K562 (cell line): ENCODE results near the gene TMC5. TPM values are rescaled to one million over a fixed set of nuclear protein-coding genes. Genes with fewer than 3 reads are reported as not detected.

ENCODE experiments used
- ATAC-seq: fragments of 200-7000 bp; cut with Tn5 transposase; 3 replicates; pipeline ENCODE4 v1.9.1; 2020; ENCODE audit warnings: moderate library complexity
- BruUV-seq: library from RNA; stranded (reverse); fragments of 400-500 nt; replicated peaks from 2 replicates; lab custom pipeline; 2021; lab: Mats Ljungman, UMichigan
- CTCF ChIA-PET: fragments of 300-600 bp; formaldehyde crosslinking; extraction: SDS; loops from one replicate; lab custom pipeline; 2021; ENCODE audit warnings: low intra/inter-chr PET ratio; lab: Yijun Ruan, JAX
- POLR2A ChIA-PET: fragments of 300-600, 350-650 bp; sonication (Branson Sonifier 250); formaldehyde crosslinking; extraction: SDS; loops from one replicate; lab custom pipeline; 2021; ENCODE audit warnings: antibody characterized with exemption, inconsistent platforms; lab: Yijun Ruan, JAX
- DNase-seq, 4 experiments: peaks; one replicate each; pipeline versions ENCODE4 v3.0.0 to v3.0.0-alpha.2; 2011 to 2018; ENCODE audit warnings: low spot score in 3 of 4, mixed read lengths in 3 of 4; ENCODE audit errors: extremely low read depth in 1 of 4
- FAIRE-seq: peaks from 2 replicates; lab custom pipeline; 2011; peaks lifted over from hg19 to GRCh38; lab: Jason Lieb, UNC
- H2AFZ ChIP-seq: 2 replicates; pipeline ENCODE4 v1.6.0; 2011; ENCODE audit warnings: low read depth, low read length, control low read depth, inconsistent platforms
- H3K27ac ChIP-seq: fragments of 200-600 bp; 3 replicates; pipeline ENCODE4 v1.8.0; 2011; ENCODE audit warnings: low read depth, mild to moderate bottlenecking, control low read depth, inconsistent platforms, low read length, moderate library complexity, mixed read lengths; ENCODE audit errors: extremely low read depth
- H3K27me3 ChIP-seq, 2 experiments: fragments of 300-600 bp in 1 of 2; 2 replicates in 1 of 2; 3 replicates in 1 of 2; pipeline versions ENCODE4 v1.6.0 to v1.8.0; 2011; ENCODE audit warnings: inconsistent platforms in 2 of 2, low read length in 2 of 2, mild to moderate bottlenecking in 1 of 2, mixed read lengths in 1 of 2, moderate library complexity in 1 of 2; ENCODE audit not compliant: control insufficient read depth in 2 of 2, insufficient read depth in 2 of 2
- H3K36me3 ChIP-seq: fragments of 300-600 bp; 3 replicates; pipeline ENCODE4 v1.8.0; 2011; ENCODE audit warnings: mild to moderate bottlenecking, low read length, inconsistent platforms; ENCODE audit not compliant: control insufficient read depth, insufficient read depth
- H3K4me1 ChIP-seq, 2 experiments: fragments of 200-600 bp in 1 of 2; replicated peaks in 1 of 2; 2 replicates in 1 of 2; 3 replicates in 1 of 2; pipeline versions ENCODE4 v1.5.1 to v1.8.0; 2011; ENCODE audit warnings: inconsistent platforms in 2 of 2, low read length in 2 of 2, mild to moderate bottlenecking in 1 of 2, mixed read lengths in 1 of 2, moderate library complexity in 1 of 2; ENCODE audit not compliant: control insufficient read depth in 2 of 2, insufficient read depth in 2 of 2
- H3K4me2 ChIP-seq: 2 replicates; pipeline ENCODE4 v1.6.1; 2011; ENCODE audit warnings: low read length, control low read depth, inconsistent platforms, mixed read lengths; ENCODE audit not compliant: insufficient read depth
- H3K4me3 ChIP-seq: fragments of 200-600 bp; sonication (generic), shearing (Covaris generic); 2 replicates; pipeline ENCODE4 v1.5.1; 2016; ENCODE audit warnings: control low read depth, inconsistent platforms
- H3K79me2 ChIP-seq: fragments of 200-600 bp; 3 replicates; pipeline ENCODE4 v1.8.0; 2011; ENCODE audit warnings: low read length, inconsistent platforms; ENCODE audit not compliant: control insufficient read depth, insufficient read depth
- H3K9ac ChIP-seq, 2 experiments: 2 replicates each; pipeline versions ENCODE4 v1.6.0 to v1.6.1; 2011; ENCODE audit warnings: low read depth in 2 of 2, low read length in 2 of 2, control low read depth in 1 of 2, inconsistent platforms in 1 of 2, mild to moderate bottlenecking in 1 of 2, mixed read lengths in 1 of 2; ENCODE audit not compliant: insufficient read depth in 1 of 2
- H3K9me1 ChIP-seq: one replicate; pipeline ENCODE4 v1.6.0; 2011; ENCODE audit warnings: inconsistent platforms, mild to moderate bottlenecking, low read length, moderate library complexity; ENCODE audit not compliant: control insufficient read depth, insufficient read depth
- H3K9me3 ChIP-seq: replicated peaks from 2 replicates; pipeline ENCODE4 v1.5.1; 2011; ENCODE audit warnings: low read depth, low read length, inconsistent platforms; ENCODE audit not compliant: control insufficient read depth, insufficient read depth
- H4K20me1 ChIP-seq: replicated peaks from 2 replicates; pipeline ENCODE4 v1.6.1; 2011; ENCODE audit warnings: low read length, inconsistent platforms, mixed read lengths; ENCODE audit not compliant: control insufficient read depth, insufficient read depth
- CREBBP ChIP-seq: IDR thresholded peaks from one replicate; pipeline ENCODE4 v1.6.1; 2012; ENCODE audit warnings: low read depth, mild to moderate bottlenecking, control low read depth, inconsistent platforms, low read length
- WGBS: fragments of 100-300 bp; shearing (Covaris generic); methylation state at CpG from one replicate; pipeline ENCODE4 v1.1.6; 2016; ENCODE audit warnings: low coverage, mixed read lengths; ENCODE audit not compliant: insufficient coverage; ENCODE audit errors: missing lambda C conversion rate; 5-methylcytosine and 5-hydroxymethylcytosine counted together
- in situ Hi-C: fragments of 300-500 bp; cut with MboI; formaldehyde crosslinking; loops from 4 replicates; pipeline ENCODE4 v1.15.0; 2018; ENCODE audit warnings: inconsistent platforms, mixed read lengths
- intact Hi-C: fragments of 100-400 bp; cut with micrococcal nuclease; formaldehyde crosslinking; loops from 2 replicates; pipeline ENCODE4 v1.14.2; 2022
- polyA plus RNA-seq, 8 experiments: library from polyadenylated mRNA; depleted of rRNA in 4 of 8; stranded (reverse) in 5 of 8; unstranded in 3 of 8; fragments of >200 nt; fragmentation: Nextera tagmentation in 2 of 8; fragmentation: Illumina TruSeq in 1 of 8; extraction: Ambion mirVana in 2 of 8; extraction: Trizol in 1 of 8; gene quantifications; 2 replicates each; pipeline versions ENCODE4 v1.2.1 to v1.2.3, GENCODE V29; 2011 to 2014; ENCODE audit warnings: inconsistent platforms in 1 of 8, missing spikeins in 1 of 8
- total RNA-seq, 7 experiments: library from RNA; depleted of rRNA in 6 of 7; stranded (reverse); fragments of >200 nt in 6 of 7; fragmentation: Illumina TruSeq in 2 of 7; extraction: Trizol in 2 of 7; gene quantifications; 2 replicates each; pipeline versions ENCODE4 v1.2.1 to v1.2.3, GENCODE V29; 2011 to 2021; ENCODE audit warnings: low replicate concordance in 1 of 7
- TF ChIP-seq, protein P1 (sequence below): fragments of 450-650 bp; formaldehyde crosslinking; IDR thresholded peaks from 2 replicates; pipeline ENCODE4 v1.4.0; 2020; ENCODE audit warnings: mild to moderate bottlenecking, mixed read lengths
- TF ChIP-seq, protein P2 (sequence below): fragments of 250-450 bp; sonication (Bioruptor Pico); IDR thresholded peaks from 2 replicates; pipeline ENCODE4 v1.5.1; 2021; ENCODE audit warnings: mild to moderate bottlenecking

Gene TMC5
- total and polyA plus RNA-seq, 9 of the 15 experiments (the other 6 are each of a cell fraction or from before 2014, with no cell fraction given), result 0.83 to 2.6 (median 1.6) TPM

- POLR2A ChIA-PET, result no interaction called here
- no peak overlapping the region for H3K9ac ChIP-seq
- TF ChIP-seq, protein P1, sequence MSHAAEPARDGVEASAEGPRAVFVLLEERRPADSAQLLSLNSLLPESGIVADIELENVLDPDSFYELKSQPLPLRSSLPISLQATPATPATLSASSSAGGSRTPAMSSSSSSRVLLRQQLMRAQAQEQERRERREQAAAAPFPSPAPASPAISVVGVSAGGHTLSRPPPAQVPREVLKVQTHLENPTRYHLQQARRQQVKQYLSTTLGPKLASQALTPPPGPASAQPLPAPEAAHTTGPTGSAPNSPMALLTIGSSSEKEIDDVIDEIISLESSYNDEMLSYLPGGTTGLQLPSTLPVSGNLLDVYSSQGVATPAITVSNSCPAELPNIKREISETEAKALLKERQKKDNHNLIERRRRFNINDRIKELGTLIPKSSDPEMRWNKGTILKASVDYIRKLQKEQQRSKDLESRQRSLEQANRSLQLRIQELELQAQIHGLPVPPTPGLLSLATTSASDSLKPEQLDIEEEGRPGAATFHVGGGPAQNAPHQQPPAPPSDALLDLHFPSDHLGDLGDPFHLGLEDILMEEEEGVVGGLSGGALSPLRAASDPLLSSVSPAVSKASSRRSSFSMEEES (CRISPR knock-in tag), result 0 out of 2 replicates have a peak, but pooled peaks have one; percentile 10
- TF ChIP-seq CREBBP, result no peak
- TF ChIP-seq, protein P2, sequence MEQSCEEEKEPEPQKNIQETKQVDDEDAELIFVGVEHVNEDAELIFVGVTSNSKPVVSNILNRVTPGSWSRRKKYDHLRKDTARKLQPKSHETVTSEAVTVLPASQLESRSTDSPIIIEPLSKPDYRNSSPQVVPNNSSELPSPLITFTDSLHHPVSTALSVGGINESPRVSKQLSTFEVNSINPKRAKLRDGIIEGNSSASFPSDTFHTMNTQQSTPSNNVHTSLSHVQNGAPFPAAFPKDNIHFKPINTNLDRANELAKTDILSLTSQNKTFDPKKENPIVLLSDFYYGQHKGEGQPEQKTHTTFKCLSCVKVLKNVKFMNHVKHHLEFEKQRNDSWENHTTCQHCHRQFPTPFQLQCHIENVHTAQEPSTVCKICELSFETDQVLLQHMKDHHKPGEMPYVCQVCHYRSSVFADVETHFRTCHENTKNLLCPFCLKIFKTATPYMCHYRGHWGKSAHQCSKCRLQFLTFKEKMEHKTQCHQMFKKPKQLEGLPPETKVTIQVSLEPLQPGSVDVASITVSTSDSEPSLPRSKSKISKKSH (CRISPR knock-in tag), result no peak
- WGBS, result 43% methylated on average over 2 of the region's 2 CpGs
- DNase-seq (no peak), FAIRE-seq (no peak), ATAC-seq (no peak)
- CTCF ChIA-PET, result no interaction called here
- no peaks in the 10 kb centered on the region for H3K9me1 ChIP-seq
- no peaks in the 10 kb centered on the region for H3K4me1 ChIP-seq
- in situ Hi-C loops (no loop called here), intact Hi-C loops (no loop called here)
- no peaks in the 10 kb centered on the region for H4K20me1 ChIP-seq
- no TSS peak for BruUV-seq
- no peaks in the 10 kb centered on the region for H3K36me3 ChIP-seq
- H3K79me2 ChIP-seq, result no peaks in the 10 kb centered on the region
- H3K4me2 ChIP-seq, result no peak overlapping the region
- H2AFZ ChIP-seq, result no peak overlapping the region; the same call in 1 of the 2 replicates
- no peaks in the 10 kb centered on the region for H3K9me3 ChIP-seq
- no peak overlapping the region for H3K4me3 ChIP-seq
- no peaks in the 10 kb centered on the region for H3K27me3 ChIP-seq
- H3K27ac ChIP-seq, result no peak overlapping the region
Observed at GRCh38 chr16:19460397-19460796, 42.7 kb downstream of the TMC5 start.
